SJCRH30 (cell line): ENCODE results near the gene ROS1. TPM values are rescaled to one million over a fixed set of nuclear protein-coding genes. Genes with fewer than 3 reads are reported as not detected.
"Not testable (repeated sequence)": the region's sequence is repeated elsewhere in the genome, so short reads cannot be mapped to it uniquely, and the experiment has no call there.

ENCODE experiments used
- DNase-seq, 2 experiments: peaks; one replicate each; pipeline ENCODE4 v3.0.0-alpha.2; 2015 to 2020
- H3K27ac ChIP-seq: fragments of 250-450 bp; sonication (Bioruptor Pico); 2 replicates; pipeline ENCODE4 v1.5.1; 2020; ENCODE audit warnings: mild to moderate bottlenecking, moderate library complexity
- H3K27me3 ChIP-seq: fragments of 250-450 bp; sonication (Bioruptor Pico); 2 replicates; pipeline ENCODE4 v1.5.1; 2020; ENCODE audit warnings: mild to moderate bottlenecking, moderate library complexity
- H3K36me3 ChIP-seq: fragments of 250-450 bp; sonication (Bioruptor Pico); 2 replicates; pipeline ENCODE4 v1.5.1; 2020; ENCODE audit warnings: mild to moderate bottlenecking, moderate library complexity
- H3K4me1 ChIP-seq: fragments of 250-450 bp; sonication (Bioruptor Pico); 2 replicates; pipeline ENCODE4 v1.5.1; 2020; ENCODE audit warnings: mild to moderate bottlenecking, moderate library complexity
- H3K4me3 ChIP-seq: fragments of 250-450 bp; sonication (Bioruptor Pico); 2 replicates; pipeline ENCODE4 v1.5.1; 2020; ENCODE audit warnings: mild to moderate bottlenecking, moderate library complexity
- H3K9me3 ChIP-seq: fragments of 250-450 bp; sonication (Bioruptor Pico); replicated peaks from 2 replicates; pipeline ENCODE4 v1.5.1; 2020; ENCODE audit warnings: mild to moderate bottlenecking, moderate library complexity
- total RNA-seq: library from RNA; depleted of rRNA; stranded (reverse); fragments of >200 nt; shearing (Covaris generic); gene quantifications from 2 replicates; pipeline ENCODE4 v1.2.3, GENCODE V29; 2014

Gene ROS1
- total RNA-seq, 1 experiment from 2014 or later = 0.10 TPM

- Histone ChIP-seq H3K27me3 (no peaks in the 10 kb centered on the region), H3K4me1 (no peaks in the 10 kb centered on the region)
Measured at GRCh38 chr6:117381749-117382148, 44.0 kb downstream of the ROS1 start.

GRCh38 chr6:117380298-117380697 is 45.4 kb downstream of the ROS1 start:
- no peak overlapping the region for H3K27ac ChIP-seq
- H3K27me3 ChIP-seq = no peaks in the 10 kb centered on the region
- no peak overlapping the region for H3K4me3 ChIP-seq

More at GRCh38 chr6:117381749-117382148, 44.0 kb downstream of the ROS1 start:
- 0 out of 2 replicates have a peak, but pooled peaks cover 3% of the 10 kb centered on the region for H3K9me3 ChIP-seq
- H3K36me3 ChIP-seq = no peaks in the 10 kb centered on the region
- no peak overlapping the region for H3K4me3 ChIP-seq
- DNase-seq = no peak
- no peak overlapping the region for H3K27ac ChIP-seq

GRCh38 chr6:117375446-117375845 is 50.3 kb downstream of the ROS1 start:
- Histone ChIP-seq H3K9me3 (0 out of 2 replicates have a peak, but pooled peaks cover 2% of the 10 kb centered on the region), H3K4me1 (no peaks in the 10 kb centered on the region; the same call in 1 of the 2 replicates), H3K27me3 (no peaks in the 10 kb centered on the region), H3K36me3 (no peaks in the 10 kb centered on the region), H3K27ac (no peak overlapping the region), H3K4me3 (no peak overlapping the region)
- no peak for DNase-seq

More at GRCh38 chr6:117380298-117380697, 45.4 kb downstream of the ROS1 start:
- no peaks in the 10 kb centered on the region; the same call in 1 of the 2 replicates for H3K4me1 ChIP-seq
- no peak for DNase-seq
- H3K9me3 ChIP-seq = 0 out of 2 replicates have a peak, but pooled peaks cover 5% of the 10 kb centered on the region
- no peaks in the 10 kb centered on the region for H3K36me3 ChIP-seq

GRCh38 chr6:117373211-117373813 is 52.4 kb downstream of the ROS1 start:
- Histone ChIP-seq H3K27ac (no peak overlapping the region), H3K4me3 (no peak overlapping the region), H3K9me3 (0 out of 2 replicates have a peak, but pooled peaks cover 2% of the 10 kb centered on the region), H3K36me3 (no peaks in the 10 kb centered on the region), H3K27me3 (no peaks in the 10 kb centered on the region; the same call in 1 of the 2 replicates), H3K4me1 (no peaks in the 10 kb centered on the region; the same call in 1 of the 2 replicates)
- no peak for DNase-seq

GRCh38 chr6:117372289-117372688 is 53.5 kb downstream of the ROS1 start:
- DNase-seq, H3K4me1 ChIP-seq, H3K27me3 ChIP-seq, H3K36me3 ChIP-seq, H3K4me3 ChIP-seq, H3K27ac ChIP-seq, H3K9me3 ChIP-seq: not testable (repeated sequence)

GRCh38 chr6:117371492-117371891 is 54.2 kb downstream of the ROS1 start:
- Histone ChIP-seq H3K27me3 (peaks cover 4% of the 10 kb centered on the region; the same call in 1 of the 2 replicates), H3K4me3 (no peak overlapping the region), H3K4me1 (no peaks in the 10 kb centered on the region; the same call in 1 of the 2 replicates), H3K27ac (no peak overlapping the region), H3K9me3 (0 out of 2 replicates have a peak, but pooled peaks cover 2% of the 10 kb centered on the region), H3K36me3 (no peaks in the 10 kb centered on the region)
- no peak for DNase-seq

GRCh38 chr6:117359581-117359980 is 66.2 kb downstream of the ROS1 start:
- no peaks in the 10 kb centered on the region for H3K27me3 ChIP-seq
- no peak for DNase-seq
- H3K9me3 ChIP-seq = no peaks in the 10 kb centered on the region
- no peaks in the 10 kb centered on the region for H3K4me1 ChIP-seq
- H3K4me3 ChIP-seq = no peak overlapping the region
- H3K36me3 ChIP-seq = no peaks in the 10 kb centered on the region
- H3K27ac ChIP-seq = no peak overlapping the region

GRCh38 chr6:117354671-117355070 is 71.1 kb downstream of the ROS1 start:
- Histone ChIP-seq H3K4me3 (no peak overlapping the region), H3K4me1 (no peaks in the 10 kb centered on the region), H3K27me3 (no peaks in the 10 kb centered on the region), H3K9me3 (no peaks in the 10 kb centered on the region), H3K36me3 (no peaks in the 10 kb centered on the region), H3K27ac (no peak overlapping the region)
- no peak for DNase-seq

- Histone ChIP-seq H3K36me3 (no peaks in the 10 kb centered on the region), H3K27me3 (no peaks in the 10 kb centered on the region), H3K27ac (no peak overlapping the region), H3K9me3 (no peaks in the 10 kb centered on the region), H3K4me1 (no peaks in the 10 kb centered on the region), H3K4me3 (no peak overlapping the region)
- DNase-seq = peak in 1 of 2 experiments; percentile 28
Measured at GRCh38 chr6:117352466-117353081, 73.2 kb downstream of the ROS1 start.

- no peak for DNase-seq
Measured at GRCh38 chr6:117351521-117351920, 74.2 kb downstream of the ROS1 start.

GRCh38 chr6:117346142-117346930 is 79.4 kb downstream of the ROS1 start:
- peak in 1 of 2 experiments; percentile 55 for DNase-seq
- H3K27ac ChIP-seq = no peak overlapping the region
- H3K27me3 ChIP-seq = no peaks in the 10 kb centered on the region
- no peaks in the 10 kb centered on the region for H3K36me3 ChIP-seq
- H3K4me3 ChIP-seq = peak overlapping the region; percentile 20
- H3K4me1 ChIP-seq = no peaks in the 10 kb centered on the region
- no peaks in the 10 kb centered on the region for H3K9me3 ChIP-seq

More at GRCh38 chr6:117351521-117351920, 74.2 kb downstream of the ROS1 start:
- Histone ChIP-seq H3K27me3 (no peaks in the 10 kb centered on the region), H3K4me1 (no peaks in the 10 kb centered on the region), H3K27ac (no peak overlapping the region), H3K36me3 (no peaks in the 10 kb centered on the region), H3K4me3 (no peak overlapping the region), H3K9me3 (no peaks in the 10 kb centered on the region)

GRCh38 chr6:117345292-117345610 is 80.5 kb downstream of the ROS1 start:
- Histone ChIP-seq H3K36me3 (no peaks in the 10 kb centered on the region), H3K4me1 (no peaks in the 10 kb centered on the region), H3K4me3 (no peak overlapping the region), H3K27ac (no peak overlapping the region), H3K9me3 (no peaks in the 10 kb centered on the region), H3K27me3 (no peaks in the 10 kb centered on the region)
- no peak for DNase-seq

GRCh38 chr6:117344444-117345291 is 81.1 kb downstream of the ROS1 start:
- Histone ChIP-seq H3K4me3 (no peak overlapping the region), H3K36me3 (no peaks in the 10 kb centered on the region), H3K27me3 (no peaks in the 10 kb centered on the region), H3K9me3 (no peaks in the 10 kb centered on the region), H3K27ac (no peak overlapping the region), H3K4me1 (no peaks in the 10 kb centered on the region)
- DNase-seq = no peak

GRCh38 chr6:117338567-117338966 is 87.2 kb downstream of the ROS1 start:
- no peaks in the 10 kb centered on the region for H3K9me3 ChIP-seq
- H3K27ac ChIP-seq = no peak overlapping the region
- no peaks in the 10 kb centered on the region for H3K27me3 ChIP-seq
- H3K36me3 ChIP-seq = no peaks in the 10 kb centered on the region
- H3K4me1 ChIP-seq = no peaks in the 10 kb centered on the region
- no peak overlapping the region for H3K4me3 ChIP-seq
- DNase-seq = no peak
